Sigmoid colon (tissue), 7 donors: ENCODE measurements around the gene NRXN3. TPM values are rescaled to one million over a fixed set of nuclear protein-coding genes. Genes with fewer than 3 reads are reported as not detected.

Experiments
- DNase-seq: peaks from one replicate; pipeline ENCODE4 v3.0.0-alpha.2; 2019
- H3K27ac ChIP-seq, 4 donors: fragments of 200-600 bp; sonication (generic); one replicate each; pipeline ENCODE4 v1.5.1; 2016 to 2019; ENCODE audit warnings: mild to moderate bottlenecking in 1 of 4
- H3K27me3 ChIP-seq, 3 donors: fragments of 200-600 bp; sonication (generic); one replicate each; pipeline ENCODE4 v1.5.1; 2019; ENCODE audit warnings: mild to moderate bottlenecking in 1 of 3
- H3K36me3 ChIP-seq, 4 donors: fragments of 200-600 bp; sonication (generic); one replicate each; pipeline ENCODE4 v1.5.1; 2016 to 2019
- H3K4me1 ChIP-seq, 4 donors: fragments of 200-600 bp; sonication (generic); one replicate each; pipeline ENCODE4 v1.5.1; 2017 to 2019
- H3K4me3 ChIP-seq, 4 donors: fragments of 200-600 bp; sonication (generic); one replicate each; pipeline ENCODE4 v1.5.1; 2017 to 2019; ENCODE audit warnings: mild to moderate bottlenecking in 2 of 4, moderate library complexity in 1 of 4
- H3K9me3 ChIP-seq, 4 donors: fragments of 200-600 bp in 3 of 4; sonication (generic) in 3 of 4; one replicate each; pipeline versions ENCODE4 v1.5.1 to v1.6.1; 2013 to 2019
- CTCF ChIP-seq, 4 experiments: fragments of 450-650 bp in 3 of 4; fragments of 200-600 bp in 1 of 4; IDR thresholded peaks; one replicate each; pipeline ENCODE4 v1.5.1; 2016 to 2019; ENCODE audit warnings: antibody characterized with exemption in 4 of 4, mild to moderate bottlenecking in 3 of 4, moderate library complexity in 2 of 4
- EP300 ChIP-seq, 4 donors: sonication (generic); formaldehyde crosslinking; IDR thresholded peaks; one replicate each; pipeline ENCODE4 v1.6.1; 2017; ENCODE audit warnings: antibody characterized with exemption in 4 of 4
- POLR2A ChIP-seq, 2 donors: fragments of 450-650 bp; IDR thresholded peaks; one replicate each; pipeline ENCODE4 v1.6.1; 2016; ENCODE audit warnings: antibody characterized with exemption in 2 of 2, mild to moderate bottlenecking in 2 of 2, moderate library complexity in 2 of 2
- POLR2AphosphoS5 ChIP-seq, 4 donors: sonication (generic); formaldehyde crosslinking; IDR thresholded peaks; one replicate each; pipeline ENCODE4 v1.6.1; 2017; ENCODE audit warnings: antibody characterized with exemption in 4 of 4
- WGBS, 2 donors: extraction: QIAGEN DNeasy Blood & Tissue Kit; methylation state at CpG; one replicate each; pipeline ENCODE4 v1.1.7; 2013; 5-methylcytosine and 5-hydroxymethylcytosine counted together
- intact Hi-C: fragments of 100-400 bp; cut with DNase I; formaldehyde crosslinking; loops from one replicate; pipeline ENCODE4 v1.15.1; 2023
- polyA plus RNA-seq, 3 donors: library from polyadenylated mRNA; stranded (reverse); fragments of 200-250 nt; gene quantifications; one replicate each; pipeline ENCODE4 v1.2.3, GENCODE V29; 2013
- total RNA-seq, 4 donors: library from RNA; depleted of rRNA; stranded (reverse); fragments of >200 nt; gene quantifications; one replicate each; pipeline ENCODE4 v1.1.0, GENCODE V29; 2016
- donor health status: healthy with polysubstance abuse.
- donor health status: Bipolar disorder and iron deficiency.
- donor health status: healthy.

Gene NRXN3
- total and polyA plus RNA-seq, 7 donors: 0.23 to 46.3 (median 23.2) TPM

- Histone ChIP-seq H3K36me3 (no peaks in the 10 kb centered on the region), H3K27ac (no peak overlapping the region), H3K9me3 (no peaks in the 10 kb centered on the region), H3K4me3 (no peak overlapping the region), H3K27me3 (no peaks in the 10 kb centered on the region), H3K4me1 (peaks cover 0 to 2% (median 0%) of the 10 kb centered on the region in 4 donors)
- WGBS, 2 donors: 73 to 75% methylated on average over 1 of the region's 1 CpG
- TF ChIP-seq POLR2AphosphoS5 (IDR thresholded peaks at IDR 0.05) (no peak), CTCF (IDR thresholded peaks at IDR 0.05) (no peak), EP300 (IDR thresholded peaks at IDR 0.05) (no peak), POLR2A (IDR thresholded peaks at IDR 0.05) (no peak)
- intact Hi-C loops: no loop called here
- DNase-seq: no peak
These were observed 1321.0 kb downstream of the NRXN3 start for GRCh38 chr14:79491161-79491560.

- Histone ChIP-seq H3K9me3 (no peaks in the 10 kb centered on the region), H3K27me3 (no peaks in the 10 kb centered on the region), H3K27ac (no peak overlapping the region), H3K4me3 (no peak overlapping the region), H3K4me1 (peaks cover 0 to 20% (median 0%) of the 10 kb centered on the region in 4 donors), H3K36me3 (no peaks in the 10 kb centered on the region)
- no peak for TF ChIP-seq EP300 (IDR thresholded peaks at IDR 0.05)
- no peak for TF ChIP-seq CTCF (IDR thresholded peaks at IDR 0.05)
- TF ChIP-seq POLR2A (IDR thresholded peaks at IDR 0.05): no peak
- no peak for TF ChIP-seq POLR2AphosphoS5 (IDR thresholded peaks at IDR 0.05)
- WGBS, 2 donors: 84 to 87% methylated on average over 3 of the region's 3 CpGs
- intact Hi-C loops: no loop called here
- DNase-seq: no peak
These were observed 1323.0 kb downstream of the NRXN3 start for GRCh38 chr14:79493081-79493645.

- Histone ChIP-seq H3K9me3 (no peaks in the 10 kb centered on the region), H3K27ac (no peak overlapping the region), H3K36me3 (no peaks in the 10 kb centered on the region), H3K4me3 (no peak overlapping the region), H3K27me3 (no peaks in the 10 kb centered on the region), H3K4me1 (peaks cover 0 to 24% (median 0%) of the 10 kb centered on the region in 4 donors)
- intact Hi-C loops: no loop called here
- TF ChIP-seq POLR2A (IDR thresholded peaks at IDR 0.05) (no peak), POLR2AphosphoS5 (IDR thresholded peaks at IDR 0.05) (no peak), EP300 (IDR thresholded peaks at IDR 0.05) (no peak), CTCF (IDR thresholded peaks at IDR 0.05) (no peak)
- WGBS, 2 donors: 90% methylated on average over 4 of the region's 4 CpGs
- DNase-seq: no peak
These were observed 1326.5 kb downstream of the NRXN3 start for GRCh38 chr14:79496701-79497100.

DNA sequence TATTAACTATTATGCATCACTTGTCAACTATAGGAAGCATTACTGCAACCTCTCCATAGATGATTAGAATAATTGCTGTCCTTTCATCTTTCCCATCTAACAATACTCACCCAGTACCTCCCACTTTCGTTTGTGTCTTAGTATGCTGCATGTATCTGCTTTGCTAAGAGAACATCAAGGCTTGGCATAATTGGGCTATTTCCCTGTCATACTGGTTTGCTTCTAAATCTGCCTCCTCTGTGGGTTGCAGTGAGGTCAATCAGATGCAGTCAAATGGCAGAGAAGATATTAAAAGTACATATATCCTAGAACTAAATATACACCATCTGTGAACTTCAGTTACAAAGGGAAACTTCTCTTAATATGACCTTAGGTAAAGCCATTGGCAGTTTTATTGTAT lies 1330.3 kb downstream of the NRXN3 start:
- no peak for DNase-seq
- Histone ChIP-seq H3K27me3 (no peaks in the 10 kb centered on the region), H3K27ac (no peak overlapping the region), H3K4me1 (peaks cover 0 to 24% (median 0%) of the 10 kb centered on the region in 4 donors), H3K9me3 (no peaks in the 10 kb centered on the region), H3K4me3 (no peak overlapping the region), H3K36me3 (no peaks in the 10 kb centered on the region)
- TF ChIP-seq POLR2A (IDR thresholded peaks at IDR 0.05): no peak
- no peak for TF ChIP-seq EP300 (IDR thresholded peaks at IDR 0.05)
- TF ChIP-seq CTCF (IDR thresholded peaks at IDR 0.05): no peak
- TF ChIP-seq POLR2AphosphoS5 (IDR thresholded peaks at IDR 0.05): no peak
- WGBS, 2 donors: 40 to 53% methylated on average over 1 of the region's 1 CpG
- intact Hi-C loops: no loop called here
